ENCODE measurements around the gene TMUB1.

The TMUB1 gene

GRCh38 chr7:151082141-151083070, 887 bp downstream of the TMUB1 start:
- DNase-seq = no peak

- peak; percentile 55 for DNase-seq
These were observed 1.9 kb downstream of the TMUB1 start for GRCh38 chr7:151081170-151082101.

- peak; percentile 89 for DNase-seq
These were observed 2.6 kb downstream of the TMUB1 start, which contains the start of gene FASTK for GRCh38 chr7:151080522-151081169. Gene FASTK, minus strand, starts transcription at chr7:151080809. Its CDS starts 43 bp downstream, at chr7:151080766.

GRCh38 chr7:151080067-151080521, 3.2 kb downstream of the TMUB1 start:
- no peak for DNase-seq

GRCh38 chr7:151079199-151079910, 3.9 kb downstream of the TMUB1 start:
- no peak for DNase-seq

GRCh38 chr7:151078233-151079040, 4.9 kb downstream of the TMUB1 start:
- peak; percentile 19 for DNase-seq

GRCh38 chr7:151077705-151078232, 5.5 kb downstream of the TMUB1 start:
- no peak for DNase-seq

GRCh38 chr7:151076863-151077704, 6.2 kb downstream of the TMUB1 start:
- DNase-seq = no peak

- no peak for DNase-seq
These were observed 7.3 kb downstream of the TMUB1 start for GRCh38 chr7:151075978-151076426.

- DNase-seq = no peak
These were observed 7.7 kb downstream of the TMUB1 start for GRCh38 chr7:151075662-151075971.

GRCh38 chr7:151074817-151075661, 8.3 kb downstream of the TMUB1 start:
- DNase-seq = no peak

GRCh38 chr7:151073990-151074389, 9.3 kb downstream of the TMUB1 start:
- no peak for DNase-seq

GRCh38 chr7:151071032-151071866, 12.0 kb downstream of the TMUB1 start:
- no peak for DNase-seq

GRCh38 chr7:151070574-151070960, 12.7 kb downstream of the TMUB1 start:
- DNase-seq = no peak

GRCh38 chr7:151069841-151070573, 13.3 kb downstream of the TMUB1 start:
- no peak for DNase-seq

GRCh38 chr7:151068069-151068773, 15.1 kb downstream of the TMUB1 start:
- peak; percentile 75 for DNase-seq
